HCT116 (cell line): ENCODE measurements around the gene DHPS. TPM values are rescaled to one million over a fixed set of nuclear protein-coding genes. Genes with fewer than 3 reads are reported as not detected.

Experiments used
- total RNA-seq: library from RNA; stranded (reverse); gene quantifications from one replicate; pipeline ENCODE4 v1.2.1, GENCODE V29; 2021; ENCODE audit not compliant: unreplicated experiment

The DHPS gene
- total RNA-seq, 1 experiment from 2014 or later: 134 TPM

Other genes starting within 250 kb of the DHPS start
- gene ZNF443, start 240.9 kb downstream of the DHPS start, total RNA-seq: 2.9 TPM
- gene ZNF709, start 197.1 kb downstream of the DHPS start, total RNA-seq: not detected
- gene ZNF564, start 130.4 kb downstream of the DHPS start, total RNA-seq: 6.1 TPM
- 5.8 TPM for gene ZNF490, start 71.1 kb downstream of the DHPS start, total RNA-seq
- 21.2 TPM for gene ZNF791, start 71.0 kb downstream of the DHPS start, total RNA-seq
- 48.3 TPM for gene MAN2B1, start 15.1 kb downstream of the DHPS start, total RNA-seq
- 20.1 TPM for gene WDR83, start 15.1 kb downstream of the DHPS start, total RNA-seq
- gene GNG14, start 6.1 kb upstream of the DHPS start, total RNA-seq: not detected
- gene FBXW9, start 14.8 kb upstream of the DHPS start, total RNA-seq: 14.0 TPM
- gene TNPO2, start 42.1 kb upstream of the DHPS start, total RNA-seq: 81.8 TPM
- 155 TPM for gene TRIR, start 52.8 kb upstream of the DHPS start, total RNA-seq
- gene GET3, start 55.6 kb upstream of the DHPS start, total RNA-seq: 77.6 TPM
- gene BEST2, start 69.9 kb upstream of the DHPS start, total RNA-seq: 0.10 TPM
- 96.3 TPM for gene HOOK2, start 93.7 kb upstream of the DHPS start, total RNA-seq
- gene JUNB, start 109.6 kb upstream of the DHPS start, total RNA-seq: 194 TPM
- gene PRDX2, start 119.9 kb upstream of the DHPS start, total RNA-seq: 387 TPM
- 33.3 TPM for gene THSD8, start 120.2 kb upstream of the DHPS start, total RNA-seq
- 54.5 TPM for gene RNASEH2A, start 124.7 kb upstream of the DHPS start, total RNA-seq
- 25.1 TPM for gene RTBDN, start 152.7 kb upstream of the DHPS start, total RNA-seq
- 28.9 TPM for gene MAST1, start 156.6 kb upstream of the DHPS start, total RNA-seq
- gene DNASE2, start 199.6 kb upstream of the DHPS start, total RNA-seq: 36.6 TPM
- not detected for gene KLF1, start 205.3 kb upstream of the DHPS start, total RNA-seq
- gene GCDH, start 209.3 kb upstream of the DHPS start, total RNA-seq: 23.2 TPM
- 0.25 TPM for gene SYCE2, start 237.4 kb upstream of the DHPS start, total RNA-seq